ENCODE results near the gene BUD31.
A peak's percentile ranks its signal among the peaks of the same experiment; 100 is the strongest.

BUD31 gene

DNA sequence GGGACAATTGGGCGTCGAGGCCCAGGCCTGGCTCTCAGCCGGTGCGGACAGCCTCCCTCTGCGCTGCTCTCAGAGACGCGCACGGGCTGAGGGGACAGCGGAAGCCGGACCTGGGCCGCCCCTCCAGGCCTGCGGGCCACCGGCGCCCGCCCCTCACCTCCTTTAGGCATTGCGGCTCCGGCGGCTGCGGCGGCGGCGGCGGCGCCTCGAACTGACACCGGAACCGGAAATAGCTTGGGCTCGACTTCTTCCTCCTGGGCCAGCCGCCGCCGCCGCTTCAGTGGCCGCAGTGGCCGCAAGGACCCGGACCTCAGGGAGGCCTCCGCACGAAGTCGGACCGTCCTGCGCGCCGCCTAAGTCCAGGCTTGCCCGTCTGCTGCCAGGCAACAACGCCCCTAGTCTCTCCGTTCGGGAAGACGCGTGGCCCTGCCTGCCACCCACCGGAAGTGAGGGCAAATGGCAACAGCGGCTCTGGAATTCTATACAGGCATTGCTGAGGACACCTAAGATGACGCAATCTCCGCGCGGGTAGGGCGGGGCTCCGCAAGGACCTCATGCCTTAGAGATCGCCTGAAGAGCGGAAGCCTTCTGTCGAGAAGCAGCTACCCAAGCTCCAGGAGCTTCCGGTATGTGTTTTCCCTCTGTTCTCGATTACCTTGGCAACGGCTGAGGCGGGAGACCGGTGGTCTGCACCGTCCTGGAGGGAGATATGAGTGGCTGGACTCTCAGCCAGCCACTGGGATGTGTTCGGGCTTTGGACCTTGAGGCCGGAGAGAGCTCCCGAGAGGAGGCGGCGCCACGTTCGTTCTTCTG is at the start of gene BUD31, which contains the start of gene PDAP1:
BUD31 (plus strand) TSS at position 591 of the 813 bp plus-strand sequence. CDS start 2,124 bp downstream, outside the sequence.
PDAP1 (minus strand) TSS at position 219 of the 813 bp plus-strand sequence; CDS start at position 170, 49 bp downstream.
- CTCF ChIA-PET, result interaction anchor here (1.0 to 2.9 kb wide), 7 partner anchors 9 to 583 kb away, joined by 3 to 17 read pairs (median 4); no protein-coding TSS in a partner anchor
- DNase-seq (ENCODE audit: extremely low spot score), result peak; percentile 95
- TF ChIP-seq, protein P1, sequence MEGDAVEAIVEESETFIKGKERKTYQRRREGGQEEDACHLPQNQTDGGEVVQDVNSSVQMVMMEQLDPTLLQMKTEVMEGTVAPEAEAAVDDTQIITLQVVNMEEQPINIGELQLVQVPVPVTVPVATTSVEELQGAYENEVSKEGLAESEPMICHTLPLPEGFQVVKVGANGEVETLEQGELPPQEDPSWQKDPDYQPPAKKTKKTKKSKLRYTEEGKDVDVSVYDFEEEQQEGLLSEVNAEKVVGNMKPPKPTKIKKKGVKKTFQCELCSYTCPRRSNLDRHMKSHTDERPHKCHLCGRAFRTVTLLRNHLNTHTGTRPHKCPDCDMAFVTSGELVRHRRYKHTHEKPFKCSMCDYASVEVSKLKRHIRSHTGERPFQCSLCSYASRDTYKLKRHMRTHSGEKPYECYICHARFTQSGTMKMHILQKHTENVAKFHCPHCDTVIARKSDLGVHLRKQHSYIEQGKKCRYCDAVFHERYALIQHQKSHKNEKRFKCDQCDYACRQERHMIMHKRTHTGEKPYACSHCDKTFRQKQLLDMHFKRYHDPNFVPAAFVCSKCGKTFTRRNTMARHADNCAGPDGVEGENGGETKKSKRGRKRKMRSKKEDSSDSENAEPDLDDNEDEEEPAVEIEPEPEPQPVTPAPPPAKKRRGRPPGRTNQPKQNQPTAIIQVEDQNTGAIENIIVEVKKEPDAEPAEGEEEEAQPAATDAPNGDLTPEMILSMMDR (IDR thresholded peaks at IDR 0.05; ENCODE audit: control extremely low read depth, extremely low read depth, low read depth, missing control alignments), result no peak
- POLR2A ChIA-PET, result interaction anchor here (0.5 to 2.5 kb wide), 12 partner anchors 9 to 1266 kb away, joined by 3 to 16 read pairs (median 6); partner anchors contain the start of genes ARPC1B and ZKSCAN5

DNA sequence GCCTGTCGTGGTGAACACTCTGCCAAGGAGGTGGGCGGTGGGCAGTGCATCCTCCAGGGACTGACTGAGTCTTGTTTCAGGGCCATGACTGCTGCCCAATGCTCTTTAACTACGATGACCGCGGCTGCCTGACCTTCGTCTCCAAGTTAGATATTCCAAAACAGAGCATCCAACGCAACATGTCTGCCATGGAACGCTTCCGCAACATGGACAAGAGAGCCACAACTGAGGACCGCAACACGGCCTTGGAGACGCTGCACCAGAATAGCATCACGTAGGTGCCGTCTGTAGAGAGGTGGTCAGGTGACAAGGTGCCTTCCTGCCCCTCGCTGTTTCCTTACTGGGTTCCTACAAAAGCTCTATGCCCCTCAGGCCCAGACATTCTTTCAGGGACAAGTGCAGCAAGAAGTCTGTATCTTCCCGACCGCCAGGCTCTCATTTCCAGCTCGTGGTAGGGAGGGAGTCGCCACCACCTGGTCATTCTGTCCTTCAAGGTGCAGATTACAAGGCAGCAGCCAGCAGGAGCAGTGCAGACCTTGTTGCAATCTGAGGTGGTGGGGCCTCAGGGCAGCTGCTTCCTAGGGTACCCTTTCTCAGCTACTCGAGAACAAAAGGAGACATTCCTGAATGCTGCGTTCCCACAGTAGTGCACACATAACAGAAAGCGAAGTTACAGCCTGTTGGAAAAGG is 49.2 kb upstream of the BUD31 start:
- TF ChIP-seq, protein P1 (IDR thresholded peaks at IDR 0.05; ENCODE audit: control extremely low read depth, extremely low read depth, low read depth, missing control alignments), result no peak
- POLR2A ChIA-PET, result no interaction called here
- DNase-seq (ENCODE audit: extremely low spot score), result no peak
- CTCF ChIA-PET, result interaction anchor here (1.5 to 2.3 kb wide), 2 partner anchors 11 to 21 kb away, joined by 3 to 6 read pairs; no protein-coding TSS in a partner anchor

DNA sequence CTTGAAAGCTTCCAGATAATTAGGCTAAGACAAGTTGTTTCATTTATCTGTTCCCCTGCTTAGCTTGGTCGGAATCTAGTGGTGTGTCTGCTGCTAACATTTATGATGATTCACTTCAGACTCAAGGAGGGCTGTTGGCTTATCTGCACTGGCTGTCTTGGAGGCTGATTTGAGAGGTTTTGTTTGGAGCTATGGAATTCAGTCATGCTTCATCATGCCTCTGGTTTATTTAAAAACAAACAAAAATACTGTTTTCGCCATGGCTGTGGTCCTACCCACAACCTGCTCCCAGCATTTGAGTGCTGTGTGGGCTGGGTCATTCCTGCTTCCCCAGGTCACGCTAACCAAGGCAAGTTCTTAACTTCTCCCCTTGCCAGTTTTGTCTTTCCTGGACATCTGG is 46.0 kb upstream of the BUD31 start:
- TF ChIP-seq, protein P1 (IDR thresholded peaks at IDR 0.05; ENCODE audit: control extremely low read depth, extremely low read depth, low read depth, missing control alignments), result no peak
- no peak for DNase-seq (ENCODE audit: extremely low spot score)
- CTCF ChIA-PET, result interaction anchor here (1.4 kb wide), 1 partner anchor 13 kb away, joined by 5 read pairs; no protein-coding TSS in a partner anchor
- POLR2A ChIA-PET, result no interaction called here

DNA sequence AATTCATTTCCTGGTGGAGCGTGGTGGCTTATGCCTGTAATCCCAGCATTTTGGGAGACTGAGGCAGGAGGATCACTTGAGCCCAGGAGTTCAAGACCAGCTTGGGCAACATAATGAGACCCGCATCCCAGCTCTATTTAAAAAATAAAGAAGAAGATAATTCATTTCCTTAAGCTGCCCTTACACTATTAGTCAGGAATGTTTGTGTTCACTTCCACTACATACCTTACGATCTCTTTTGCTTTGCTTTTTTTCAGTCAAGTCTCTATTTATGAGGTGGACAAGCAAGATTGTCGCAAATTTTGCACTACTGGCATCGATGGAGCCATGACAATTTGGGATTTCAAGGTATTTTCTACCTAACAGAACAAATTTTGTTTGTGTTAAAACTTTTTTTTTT is 45.5 kb upstream of the BUD31 start:
- CTCF ChIA-PET, result interaction anchor here (1.4 kb wide), 1 partner anchor 13 kb away, joined by 5 read pairs; no protein-coding TSS in a partner anchor
- TF ChIP-seq, protein P1 (IDR thresholded peaks at IDR 0.05; ENCODE audit: control extremely low read depth, extremely low read depth, low read depth, missing control alignments), result no peak
- POLR2A ChIA-PET, result no interaction called here
- no peak for DNase-seq (ENCODE audit: extremely low spot score)

DNA sequence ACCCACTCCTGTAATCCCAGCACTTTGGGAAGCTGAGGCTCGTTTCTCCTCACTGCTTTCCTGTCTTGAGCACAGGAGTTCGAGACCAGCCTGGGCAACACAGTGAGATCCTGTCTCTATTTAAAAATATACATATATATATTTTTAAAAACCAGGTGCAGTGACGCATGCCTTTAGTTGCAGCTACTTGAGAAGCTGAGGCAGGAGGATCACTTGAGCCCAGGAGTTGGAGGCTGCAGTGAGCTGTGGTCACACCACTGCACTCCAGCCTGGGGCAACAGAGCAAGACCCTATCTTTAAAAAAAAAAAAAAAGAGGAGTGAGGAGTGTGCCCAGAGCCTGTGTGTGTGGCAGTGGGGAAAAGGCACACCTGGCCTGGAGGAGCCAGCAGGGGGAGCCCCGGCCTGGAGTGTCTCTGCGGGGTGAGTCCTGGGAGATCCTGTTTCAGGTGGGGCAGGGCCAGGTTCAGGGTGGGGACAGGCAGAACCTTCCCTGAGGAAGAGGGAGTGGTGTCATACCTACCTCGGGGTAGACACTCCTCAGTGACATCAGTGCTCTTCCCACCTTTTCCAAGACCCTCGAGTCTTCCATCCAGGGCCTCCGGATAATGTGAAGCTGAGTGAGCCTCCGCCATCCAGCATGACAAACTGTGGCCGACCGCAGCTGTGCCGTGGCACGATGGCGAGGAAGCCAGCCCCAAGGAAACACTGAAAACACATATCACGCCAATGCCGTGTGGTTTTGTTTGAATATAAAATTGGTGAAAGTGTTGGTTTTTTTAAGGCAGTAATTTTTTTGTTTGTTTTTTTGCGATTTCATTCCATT is 43.2 kb upstream of the BUD31 start:
- peak; percentile 73 for DNase-seq (ENCODE audit: extremely low spot score)
- POLR2A ChIA-PET, result no interaction called here
- CTCF ChIA-PET, result interaction anchor here (0.6 to 2.1 kb wide), 6 partner anchors 8 to 42 kb away, joined by 3 to 8 read pairs (median 6); partner anchors contain the start of genes ARPC1B, BUD31 and PDAP1
- TF ChIP-seq, protein P1 (IDR thresholded peaks at IDR 0.05; ENCODE audit: control extremely low read depth, extremely low read depth, low read depth, missing control alignments), result peak; percentile 59
